Hematopoietic multipotent progenitor cell treated with erythropoietin and hydrocortisone succinate and interleukin-3 and kit ligand, for 4 days (in vitro differentiated cells): Measurements from ENCODE around the gene HES2.
A peak's percentile ranks its signal among the peaks of the same experiment; 100 is the strongest.
"Not testable (repeated sequence)": the region's sequence is repeated elsewhere in the genome, so short reads cannot be mapped to it uniquely, and the experiment has no call there.

Experiments
- DNase-seq: peaks from one replicate; pipeline ENCODE4 v3.0.0-alpha.2; 2015

HES2 gene

DNA sequence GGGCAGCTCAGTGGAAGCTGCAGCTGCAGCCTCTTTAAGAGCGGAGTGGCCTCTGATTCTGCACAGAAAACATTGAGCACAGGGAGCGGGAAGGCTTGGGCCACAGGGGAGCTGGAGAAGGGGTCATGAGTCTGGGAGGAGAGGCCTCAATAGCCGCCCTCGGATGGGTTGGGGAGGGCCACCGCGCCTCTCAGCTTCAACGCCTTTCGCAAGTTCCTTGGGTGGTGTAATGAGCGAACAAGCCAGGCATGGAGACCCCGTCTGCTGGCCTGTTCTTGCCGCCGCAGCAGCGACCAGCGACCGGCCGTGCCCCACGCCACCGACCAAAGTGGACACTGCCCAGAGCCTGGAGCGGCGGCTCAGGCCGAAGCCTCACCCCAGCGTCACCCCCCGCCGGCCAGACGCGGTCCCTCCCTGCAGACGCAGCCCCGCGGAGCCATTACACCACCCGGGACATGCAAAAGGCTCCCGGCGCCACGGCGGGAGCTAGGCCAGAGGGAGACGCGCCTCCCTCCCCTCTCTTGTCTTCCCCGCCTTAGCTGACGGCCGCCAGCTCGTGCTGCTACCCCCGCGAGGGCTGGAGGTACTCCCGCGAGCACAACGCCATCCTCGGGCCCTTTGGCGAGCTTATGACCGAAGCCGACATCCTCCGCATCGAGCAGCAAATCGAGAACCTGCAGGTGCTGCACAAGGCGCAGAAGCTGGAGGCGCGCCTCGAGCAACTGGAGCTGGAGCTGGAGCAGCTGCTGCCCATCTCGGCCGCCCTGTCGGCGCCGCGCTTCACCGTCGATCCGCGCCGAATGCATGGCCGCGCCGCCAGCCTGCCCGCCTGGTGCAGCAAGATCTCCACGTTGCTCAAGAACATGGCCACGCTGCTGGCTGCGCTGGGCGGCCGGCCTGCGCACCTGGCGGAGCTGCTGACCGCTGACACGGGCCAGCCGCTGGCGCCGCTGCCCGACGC is 34.5 kb upstream of the HES2 start:
- DNase-seq, result not testable (repeated sequence)

GRCh38 chr1:6450943-6451373 is 31.2 kb upstream of the HES2 start:
- no peak for DNase-seq

GRCh38 chr1:6450486-6450885 is 30.8 kb upstream of the HES2 start:
- DNase-seq, result not testable (repeated sequence)

DNA sequence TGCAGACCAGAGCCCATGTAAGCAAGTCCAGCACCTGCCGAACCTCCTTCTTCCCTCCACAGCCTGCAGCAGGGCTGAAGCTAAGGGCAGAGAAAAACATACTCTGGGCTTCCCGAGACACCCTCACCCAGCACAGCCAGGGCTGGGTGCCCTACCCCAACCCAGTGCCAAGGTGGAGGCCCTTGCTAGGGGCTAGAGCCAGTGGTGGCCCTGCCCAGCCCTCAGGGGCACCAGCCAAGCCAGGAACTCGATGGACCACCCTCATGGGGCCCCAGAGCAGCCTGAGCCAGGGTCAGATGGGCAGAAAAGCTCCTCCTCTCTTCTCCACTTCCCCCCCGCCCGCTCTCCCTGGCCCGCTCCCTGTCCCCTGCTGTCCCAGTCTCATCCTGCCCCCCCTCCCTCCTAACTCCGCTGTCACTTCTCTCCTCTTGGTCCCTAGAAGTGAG is 30.3 kb upstream of the HES2 start:
- no peak for DNase-seq

- DNase-seq, result no peak
Observed at GRCh38 chr1:6448749-6449631, 29.3 kb upstream of the HES2 start.

DNA sequence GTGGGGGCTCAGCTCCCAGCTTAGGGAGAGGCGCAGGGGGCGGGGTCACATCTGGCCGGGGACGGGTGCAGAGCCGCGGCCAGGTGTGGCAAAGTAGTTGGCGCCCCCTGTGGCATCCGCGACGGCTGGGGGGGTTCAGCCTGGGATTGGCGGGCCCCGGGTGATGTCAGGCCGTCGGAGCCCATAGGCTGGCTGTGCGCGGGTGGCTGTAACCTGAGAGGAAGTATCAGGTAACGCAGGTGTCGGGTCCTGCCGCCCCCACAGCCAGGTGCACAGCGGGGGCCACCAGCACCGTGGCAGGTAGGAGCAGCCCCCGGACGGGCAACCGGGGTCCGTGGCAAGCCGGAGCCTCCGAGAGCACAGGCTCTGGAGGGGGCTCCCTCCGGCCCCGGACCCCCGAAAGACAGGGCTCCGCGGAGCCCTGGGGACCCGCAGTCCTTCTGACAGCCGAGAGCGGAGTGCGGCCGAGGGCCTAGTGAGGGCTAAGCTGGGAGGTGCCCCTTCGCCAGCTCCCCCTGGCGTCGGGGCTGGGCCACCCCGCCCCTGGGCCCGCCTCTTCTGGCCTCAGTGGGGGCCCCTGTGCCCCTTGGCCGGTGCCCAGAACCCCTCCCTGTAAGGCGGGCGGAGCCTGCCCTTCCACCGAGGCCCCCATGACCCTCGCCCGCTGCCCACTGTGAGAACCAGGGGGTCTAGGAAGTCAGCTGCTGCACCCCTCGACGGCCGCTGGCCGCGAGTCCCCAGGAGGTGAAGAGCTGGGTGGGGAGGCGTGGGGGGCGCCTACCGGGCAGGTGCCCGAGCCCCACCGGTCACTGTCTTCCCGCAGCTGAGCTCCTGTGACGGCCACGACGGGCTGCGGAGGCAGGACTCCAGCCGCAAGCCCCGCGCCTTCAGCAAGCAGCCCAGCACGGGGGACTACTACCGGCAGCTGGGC is 28.4 kb upstream of the HES2 start:
- DNase-seq, result peak; percentile 51

- DNase-seq, result no peak
Observed at GRCh38 chr1:6447016-6447817, 27.5 kb upstream of the HES2 start.

DNA sequence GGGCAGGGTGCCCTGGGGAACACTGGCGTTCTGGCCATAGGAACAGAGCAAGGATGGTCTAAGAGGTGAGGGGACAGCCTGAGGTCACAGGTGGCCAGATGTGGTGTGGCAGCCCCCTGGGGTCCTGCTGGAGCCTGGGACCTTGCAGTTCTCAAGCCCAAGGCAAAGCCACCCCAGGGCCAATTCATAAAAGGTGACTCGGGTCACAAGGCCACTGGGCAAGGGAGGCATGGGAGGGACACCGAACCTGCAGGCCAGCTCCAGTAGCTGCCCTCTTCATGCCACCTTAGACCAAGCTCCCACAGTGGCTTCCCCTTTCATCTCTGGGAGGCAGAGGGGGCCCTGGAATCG is 26.9 kb upstream of the HES2 start:
- DNase-seq, result no peak

GRCh38 chr1:6445929-6446328 is 26.2 kb upstream of the HES2 start:
- DNase-seq, result not testable (repeated sequence)

DNA sequence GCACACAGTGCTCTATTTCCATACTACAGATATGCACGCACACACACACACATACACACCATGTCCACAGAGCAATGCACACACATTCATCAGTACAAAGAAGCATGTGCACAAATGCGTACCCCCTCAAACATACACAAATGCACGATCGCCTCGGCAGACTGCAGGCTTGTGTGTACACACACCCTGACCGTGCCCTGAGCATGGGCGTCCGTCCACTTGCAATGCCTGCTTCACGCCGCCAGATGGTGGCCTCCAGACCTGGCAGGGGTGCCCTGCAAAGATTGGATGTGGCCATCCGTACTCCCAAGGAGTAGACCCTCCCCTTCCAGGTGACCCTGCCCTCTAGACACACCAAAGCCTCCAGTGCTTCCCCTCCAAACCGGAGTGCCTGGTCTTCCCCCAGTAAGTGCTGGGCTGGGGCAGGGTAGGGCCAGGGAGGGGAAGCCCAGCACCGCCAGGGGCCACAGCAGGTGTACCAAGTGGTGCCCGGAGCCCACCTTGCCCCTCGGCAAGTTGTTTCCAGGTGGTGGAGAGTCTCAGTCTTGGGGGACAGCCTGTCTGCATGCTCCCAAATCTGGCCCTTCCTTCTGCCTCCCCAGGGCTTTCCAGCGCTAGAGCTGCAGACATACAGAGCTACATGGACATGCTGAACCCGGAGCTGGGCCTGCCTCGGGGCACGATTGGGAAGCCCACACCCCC is 25.5 kb upstream of the HES2 start:
- peak; percentile 66 for DNase-seq

DNA sequence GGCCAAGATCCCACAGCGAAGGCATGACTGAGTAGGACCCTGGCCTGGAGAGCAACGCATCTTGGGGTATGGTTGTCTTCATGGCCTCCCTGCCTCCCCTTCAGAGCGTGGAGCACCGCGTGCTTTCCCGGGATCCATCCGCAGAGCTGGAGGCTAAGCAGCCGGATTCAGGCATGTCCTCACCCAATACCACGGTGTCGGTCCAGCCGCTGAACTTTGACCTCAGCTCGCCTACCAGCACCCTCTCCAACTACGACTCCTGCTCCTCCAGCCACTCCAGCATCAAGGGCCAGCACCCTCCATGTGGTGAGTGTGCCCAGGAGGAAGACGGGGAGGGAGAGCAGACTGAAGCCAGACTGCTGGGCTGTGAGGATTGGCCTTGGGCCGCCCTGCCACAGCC is 24.7 kb upstream of the HES2 start:
- no peak for DNase-seq

DNA sequence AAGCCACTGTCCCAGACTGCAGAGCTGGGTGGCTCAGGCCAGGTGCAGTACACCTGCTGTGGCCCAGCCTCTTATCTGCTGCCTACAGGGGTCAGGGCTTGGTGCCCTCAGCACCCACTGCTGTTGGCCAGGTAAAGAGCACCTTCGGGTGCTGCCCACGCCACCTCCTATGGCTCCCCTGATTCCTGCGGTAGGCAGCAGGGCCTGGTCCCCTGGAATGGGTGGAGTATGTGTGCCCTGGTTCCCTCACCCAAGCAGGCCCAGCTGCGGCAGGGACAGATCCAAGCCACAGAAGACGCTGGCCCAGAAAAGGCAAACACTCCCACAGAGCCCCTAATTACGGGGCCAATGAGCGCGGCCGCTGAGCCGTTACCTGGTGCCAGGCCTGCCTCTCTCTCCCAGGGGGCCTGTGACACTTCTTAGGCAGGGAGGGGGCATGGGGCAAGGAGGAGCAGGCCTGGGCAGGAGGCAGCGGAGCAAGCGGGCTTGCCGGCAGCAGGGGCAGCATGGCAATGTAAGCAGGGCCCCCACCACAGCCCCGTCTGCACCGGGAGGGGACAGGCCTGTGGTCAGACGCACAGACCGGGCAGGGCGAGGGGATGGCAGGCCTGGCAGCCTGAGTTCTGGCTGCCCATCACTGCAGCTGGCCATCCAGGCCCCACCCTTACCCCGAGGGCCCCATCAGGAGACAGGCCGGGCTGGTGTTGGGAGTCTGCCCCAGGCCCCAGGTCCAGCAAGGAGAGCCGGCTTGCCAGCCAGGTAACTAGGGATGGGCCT is 23.8 kb upstream of the HES2 start:
- DNase-seq, result no peak

- DNase-seq, result no peak
Observed at GRCh38 chr1:6441586-6441985, 21.9 kb upstream of the HES2 start.

DNA sequence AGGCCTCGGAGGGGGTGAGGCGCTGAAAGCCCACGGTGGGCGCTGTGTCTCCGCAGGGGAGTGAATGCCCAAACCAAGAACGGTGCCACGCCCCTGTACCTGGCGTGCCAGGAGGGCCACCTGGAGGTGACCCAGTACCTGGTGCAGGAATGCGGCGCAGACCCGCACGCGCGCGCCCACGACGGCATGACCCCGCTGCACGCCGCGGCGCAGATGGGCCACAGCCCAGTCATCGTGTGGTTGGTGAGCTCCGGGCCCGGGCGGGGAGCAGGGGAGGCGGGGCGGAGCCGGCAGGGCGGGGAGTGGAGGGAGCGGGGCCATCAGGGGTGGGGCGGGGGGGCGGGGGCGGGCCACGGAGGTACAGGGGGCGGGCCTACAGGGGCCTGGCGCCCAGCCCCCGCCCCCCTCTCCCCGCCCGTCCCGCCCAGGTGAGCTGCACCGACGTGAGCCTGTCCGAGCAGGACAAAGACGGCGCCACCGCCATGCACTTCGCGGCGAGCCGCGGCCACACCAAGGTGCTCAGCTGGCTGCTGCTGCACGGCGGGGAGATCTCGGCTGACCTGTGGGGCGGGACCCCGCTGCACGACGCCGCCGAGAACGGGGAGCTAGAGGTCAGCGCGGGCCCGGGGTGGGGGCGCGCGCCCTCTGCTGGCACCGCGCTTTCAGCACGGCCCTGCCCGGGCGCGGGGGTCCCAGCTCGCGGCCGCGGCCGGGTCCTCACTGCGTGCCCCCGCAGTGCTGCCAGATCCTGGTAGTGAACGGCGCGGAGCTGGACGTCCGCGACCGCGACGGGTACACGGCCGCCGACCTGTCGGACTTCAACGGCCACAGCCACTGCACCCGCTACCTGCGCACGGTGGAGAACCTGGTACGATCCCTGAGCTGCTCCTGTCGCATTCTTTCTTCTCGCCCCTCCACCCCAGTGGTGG is 20.7 kb upstream of the HES2 start:
- DNase-seq, result peak; percentile 89

DNA sequence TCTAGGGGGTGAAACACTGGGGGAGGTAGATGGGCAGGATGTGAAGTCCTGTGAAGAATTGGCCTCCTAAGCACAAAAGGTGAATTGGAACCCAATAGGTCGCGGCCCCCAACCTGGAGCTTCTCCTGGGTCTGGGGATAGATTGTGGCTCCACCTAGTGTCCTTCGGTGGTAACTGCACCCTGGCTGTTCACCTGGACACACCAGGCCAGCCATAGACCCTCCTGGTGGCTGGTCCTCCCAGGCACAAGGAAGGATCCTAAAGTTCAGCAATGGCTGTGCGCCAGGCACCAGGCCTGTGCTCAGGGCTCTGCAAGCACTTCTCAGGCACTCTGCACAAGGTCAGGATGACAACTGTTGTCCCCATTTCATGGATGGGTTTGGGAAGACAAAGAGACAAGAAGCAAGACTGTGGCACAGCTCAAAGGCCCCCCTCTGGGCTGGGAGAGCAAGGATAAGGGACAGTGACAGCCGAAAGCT is 18.4 kb upstream of the HES2 start:
- peak; percentile 76 for DNase-seq

DNA sequence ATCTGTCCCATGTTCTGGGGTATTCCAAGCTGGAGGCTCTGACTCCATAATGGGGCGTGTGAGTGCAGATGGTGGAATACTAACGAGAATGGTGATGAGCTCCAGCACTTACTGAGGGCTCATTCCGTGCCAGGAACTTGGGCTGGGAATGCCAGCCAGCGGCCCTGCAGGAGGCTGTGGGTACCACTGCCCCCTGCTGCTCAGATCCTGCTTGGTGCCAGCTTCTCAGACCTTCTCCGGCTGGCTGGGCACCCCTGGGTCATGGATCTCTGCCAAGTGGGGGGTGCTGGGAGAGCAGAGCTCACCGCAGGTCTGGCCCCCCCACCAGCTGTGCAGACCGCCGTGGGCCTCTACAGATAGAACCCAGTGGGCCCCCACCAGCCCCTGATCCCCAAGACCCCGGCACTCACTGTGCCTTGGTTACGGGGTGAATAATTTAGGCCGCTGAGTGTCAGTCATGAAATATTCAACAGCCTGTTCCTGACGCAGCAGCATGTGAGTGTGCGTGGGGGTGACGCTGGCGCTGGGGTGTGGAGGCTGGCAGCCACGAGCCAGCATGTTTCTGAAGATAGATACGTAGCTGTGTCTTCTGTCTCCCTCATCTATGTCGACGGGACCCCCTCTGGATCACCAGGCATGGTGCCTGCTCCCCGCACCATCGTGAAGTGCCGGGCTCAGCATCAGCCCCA is 17.4 kb upstream of the HES2 start:
- DNase-seq, result not testable (repeated sequence)

- not testable (repeated sequence) for DNase-seq
Observed at GRCh38 chr1:6436277-6436676, 16.6 kb upstream of the HES2 start.

DNA sequence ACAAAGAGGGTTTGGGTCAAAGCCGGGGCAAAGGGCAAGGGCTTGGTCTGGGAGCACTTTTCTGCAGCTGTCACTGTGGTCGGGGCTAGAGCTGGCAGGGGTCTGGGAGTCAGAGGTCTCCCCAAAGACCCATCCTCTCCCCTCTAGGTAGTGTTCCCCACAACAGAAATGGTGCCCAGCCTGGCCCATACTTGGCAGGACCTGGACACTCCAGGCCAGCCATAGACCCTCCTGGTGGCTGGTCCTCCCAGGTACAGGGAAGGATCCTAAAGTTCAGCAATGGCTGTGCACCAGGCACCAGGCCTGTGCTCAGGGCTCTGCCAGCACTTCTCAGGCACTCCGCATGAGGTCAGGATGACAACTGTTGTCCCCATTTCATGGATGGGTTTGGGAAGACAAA is 15.8 kb upstream of the HES2 start:
- no peak for DNase-seq
